IPS-11a (cell line): ENCODE results near the gene MRPL20.
"Not testable (repeated sequence)": the region's sequence is repeated elsewhere in the genome, so short reads cannot be mapped to it uniquely, and the experiment has no call there.

ENCODE experiments used
- H3K4me3 ChIP-seq: one replicate; pipeline ENCODE4 v1.5.1; 2013; ENCODE audit warnings: low read depth, low read length, control low read depth

The MRPL20 gene

GRCh38 chr1:1411626-1412025, 4.5 kb upstream of the MRPL20 start:
- H3K4me3 ChIP-seq = no peak overlapping the region

GRCh38 chr1:1410238-1410637, 3.1 kb upstream of the MRPL20 start:
- not testable (repeated sequence) for H3K4me3 ChIP-seq

- H3K4me3 ChIP-seq = peak overlapping the region; percentile 92
These were observed 684 bp upstream of the MRPL20 start for GRCh38 chr1:1407636-1408318.

GRCh38 chr1:1406101-1406820, 832 bp downstream of the MRPL20 start:
- peak overlapping the region; percentile 92 for H3K4me3 ChIP-seq

GRCh38 chr1:1403653-1404052, 3.4 kb downstream of the MRPL20 start:
- H3K4me3 ChIP-seq = no peak overlapping the region

GRCh38 chr1:1402901-1403392, 4.1 kb downstream of the MRPL20 start:
- H3K4me3 ChIP-seq = not testable (repeated sequence)

- H3K4me3 ChIP-seq = no peak overlapping the region
These were observed 4.8 kb downstream of the MRPL20 start for GRCh38 chr1:1402072-1402900.

GRCh38 chr1:1401457-1402010, 5.6 kb downstream of the MRPL20 start:
- no peak overlapping the region for H3K4me3 ChIP-seq

GRCh38 chr1:1400576-1401456, 6.3 kb downstream of the MRPL20 start:
- H3K4me3 ChIP-seq = peak overlapping the region; percentile 97

- peak overlapping the region; percentile 97 for H3K4me3 ChIP-seq
These were observed 7.1 kb downstream of the MRPL20 start for GRCh38 chr1:1399872-1400575.

GRCh38 chr1:1399187-1399871, 7.8 kb downstream of the MRPL20 start, which contains the start of gene CCNL2:
TSS of gene CCNL2 (minus strand) at chr1:1399335. CDS start at chr1:1399306, 29 bp downstream.
- peak within 1 kb of the TSS; percentile 97 for H3K4me3 ChIP-seq

- peak overlapping the region; percentile 94 for H3K4me3 ChIP-seq
These were observed 8.4 kb downstream of the MRPL20 start for GRCh38 chr1:1398677-1399186.

GRCh38 chr1:1397839-1398523, 9.1 kb downstream of the MRPL20 start:
- H3K4me3 ChIP-seq = peak overlapping the region; percentile 94

- H3K4me3 ChIP-seq = no peak overlapping the region
These were observed 11.9 kb downstream of the MRPL20 start for GRCh38 chr1:1395166-1395565.

GRCh38 chr1:1394116-1394515, 13.0 kb downstream of the MRPL20 start:
- H3K4me3 ChIP-seq = no peak overlapping the region

GRCh38 chr1:1393428-1393827, 13.7 kb downstream of the MRPL20 start:
- H3K4me3 ChIP-seq = no peak overlapping the region

GRCh38 chr1:1393014-1393413, 14.1 kb downstream of the MRPL20 start:
- H3K4me3 ChIP-seq = no peak overlapping the region

GRCh38 chr1:1391225-1391624, 15.9 kb downstream of the MRPL20 start:
- no peak overlapping the region for H3K4me3 ChIP-seq
